Middle frontal gyrus (tissue), 1 donor: Measurements from ENCODE around the gene CD93.

Source experiments
- DNase-seq: peaks from one replicate; pipeline ENCODE4 v3.0.0-alpha.2; 2015; ENCODE audit warnings: low spot score; ENCODE audit errors: extremely low spot score

The CD93 gene

DNA sequence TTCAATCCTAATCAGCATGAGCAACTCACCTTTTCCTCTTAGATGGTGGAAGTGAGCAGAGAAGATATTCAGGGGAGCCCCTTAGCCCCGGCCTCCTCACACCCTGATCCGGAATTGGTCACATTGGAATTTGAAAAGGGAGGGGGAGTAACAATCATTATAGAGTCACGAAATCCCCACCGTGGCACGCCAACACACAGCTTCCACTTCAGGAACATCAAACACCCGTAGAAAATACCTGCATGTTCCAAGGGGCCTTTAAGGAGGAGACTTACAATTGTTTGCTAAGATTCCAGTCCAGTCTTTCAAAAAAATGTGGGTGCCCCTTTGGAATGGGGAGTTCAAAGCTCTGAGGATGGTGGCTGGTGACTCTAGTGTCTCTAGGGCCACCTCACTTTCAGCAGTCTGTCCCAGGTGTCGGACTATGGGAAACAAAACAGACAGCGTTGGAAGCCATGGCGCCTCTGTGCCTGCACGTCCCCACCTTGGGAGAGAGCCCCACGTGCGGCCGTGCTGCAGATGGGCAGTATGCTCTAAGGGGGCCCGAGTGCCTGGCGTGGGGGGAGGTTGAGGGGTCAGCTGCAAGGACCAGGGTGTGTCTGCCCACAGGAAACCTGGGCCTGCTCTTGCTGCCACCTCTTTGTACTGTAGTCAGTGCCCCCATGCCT lies 2.4 kb downstream of the CD93 start:
- no peak for DNase-seq

DNA sequence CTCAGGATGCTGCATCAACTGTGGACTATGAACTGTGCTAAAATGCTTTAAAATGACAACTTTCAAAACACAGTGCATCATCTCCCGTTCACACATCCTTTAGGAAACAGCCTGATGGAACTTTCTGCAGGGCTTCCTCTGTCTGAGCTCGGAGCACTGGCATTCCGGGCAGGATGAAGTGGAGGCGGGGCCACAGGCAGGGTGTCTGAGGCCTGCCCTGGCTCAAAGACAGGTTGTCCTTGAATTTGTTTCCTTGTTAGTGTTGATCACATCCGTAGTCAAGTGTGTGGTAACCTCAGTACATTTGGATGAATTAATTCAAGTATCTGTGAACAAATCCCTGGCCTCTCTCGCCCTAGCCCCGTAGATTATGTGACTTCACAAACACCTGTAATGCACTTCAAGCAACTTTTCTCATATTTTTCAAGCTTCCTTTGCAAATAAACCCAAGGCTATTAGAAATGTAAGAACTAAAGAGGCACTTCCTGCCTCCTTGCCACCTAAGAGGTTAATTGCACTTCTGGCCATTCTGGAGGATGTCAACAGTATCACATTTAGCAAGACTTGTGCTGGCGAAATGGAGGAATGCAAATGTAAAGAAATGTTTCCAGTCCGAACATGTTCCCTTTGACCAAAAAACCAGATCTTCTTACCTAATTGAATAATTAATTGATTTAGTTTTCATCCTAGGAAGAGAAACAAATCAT lies 3.1 kb downstream of the CD93 start:
- no peak for DNase-seq

DNA sequence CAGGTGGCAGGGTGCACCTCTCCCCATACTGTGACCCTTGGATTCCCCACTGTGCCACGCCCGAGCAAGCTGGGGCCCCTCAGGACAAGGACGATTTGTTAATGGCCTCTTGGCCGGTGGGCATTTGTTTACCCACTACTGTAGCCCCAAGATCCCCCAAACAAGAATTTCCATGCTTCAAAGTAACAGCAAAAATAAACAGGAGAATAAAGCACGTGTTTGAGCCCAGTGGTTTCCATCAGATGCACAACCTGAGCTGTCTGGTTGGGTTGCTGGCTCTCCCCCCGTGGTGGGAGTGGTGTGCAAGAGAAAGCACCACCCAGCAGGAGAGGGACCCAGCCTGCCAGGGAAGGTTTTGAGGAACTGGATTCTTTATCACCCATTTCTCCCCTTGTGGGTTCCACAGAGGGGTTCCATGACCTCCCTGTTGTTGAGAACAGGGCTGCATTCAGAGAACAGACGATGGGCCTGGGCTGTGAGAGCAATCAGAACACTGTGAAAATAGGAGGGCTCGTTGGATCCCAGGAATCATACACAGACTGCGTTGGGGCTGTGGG lies 4.8 kb downstream of the CD93 start:
- no peak for DNase-seq

DNA sequence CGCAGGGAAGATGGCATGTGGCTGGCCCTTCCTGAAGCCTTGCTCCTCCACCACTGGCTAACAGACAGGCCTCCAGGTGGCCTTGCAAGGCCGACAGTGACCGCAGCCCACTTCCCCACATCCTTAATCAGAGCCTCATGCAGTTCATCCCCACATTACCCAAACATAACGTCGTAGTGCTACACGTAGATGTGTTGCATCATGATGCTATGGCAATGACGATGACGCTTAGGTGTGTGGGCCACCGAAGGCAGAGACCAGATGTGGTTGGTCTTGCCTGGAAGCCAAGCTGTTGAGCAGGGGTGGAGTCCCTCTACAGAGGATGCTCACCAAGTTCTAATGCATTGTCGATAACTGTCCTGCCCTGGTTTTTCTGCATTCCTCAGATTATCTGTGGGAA lies 5.6 kb downstream of the CD93 start:
- DNase-seq, result no peak

DNA sequence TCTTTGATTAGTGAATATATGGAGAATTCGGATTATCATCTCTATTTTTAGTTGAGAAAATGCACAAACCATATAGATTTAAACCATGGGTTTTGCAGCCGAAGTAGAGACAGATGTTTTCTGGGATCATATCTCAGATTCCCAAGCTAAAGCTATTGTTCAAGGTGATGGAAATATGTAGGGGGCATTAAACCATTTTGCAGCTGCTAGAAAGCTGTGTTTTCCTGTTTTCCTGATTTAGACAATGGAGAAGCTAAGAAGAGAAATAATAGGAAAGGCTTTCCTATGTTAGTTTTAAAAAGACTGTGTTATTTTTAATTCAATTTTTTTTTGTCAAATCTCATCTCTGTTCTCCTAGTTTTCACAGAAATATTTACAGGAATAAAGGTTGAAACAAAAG lies 6.2 kb downstream of the CD93 start:
- DNase-seq, result no peak

DNA sequence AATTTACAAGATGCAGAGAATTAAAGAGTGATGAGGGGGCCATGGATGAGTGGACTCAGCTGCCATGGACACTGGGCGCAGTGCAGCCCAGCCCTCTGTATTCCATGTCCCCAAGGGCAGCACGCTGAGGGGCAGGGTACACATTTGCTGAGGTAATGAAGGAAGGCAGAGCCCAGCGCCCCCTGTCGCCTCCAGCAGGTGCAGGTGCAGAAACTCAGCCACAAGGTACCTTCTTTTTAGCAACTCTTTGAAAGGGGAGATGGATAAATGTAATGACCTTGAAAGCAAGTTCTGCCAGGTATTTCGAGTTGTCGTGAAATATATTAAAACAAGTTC lies 7.1 kb downstream of the CD93 start:
- no peak for DNase-seq

DNA sequence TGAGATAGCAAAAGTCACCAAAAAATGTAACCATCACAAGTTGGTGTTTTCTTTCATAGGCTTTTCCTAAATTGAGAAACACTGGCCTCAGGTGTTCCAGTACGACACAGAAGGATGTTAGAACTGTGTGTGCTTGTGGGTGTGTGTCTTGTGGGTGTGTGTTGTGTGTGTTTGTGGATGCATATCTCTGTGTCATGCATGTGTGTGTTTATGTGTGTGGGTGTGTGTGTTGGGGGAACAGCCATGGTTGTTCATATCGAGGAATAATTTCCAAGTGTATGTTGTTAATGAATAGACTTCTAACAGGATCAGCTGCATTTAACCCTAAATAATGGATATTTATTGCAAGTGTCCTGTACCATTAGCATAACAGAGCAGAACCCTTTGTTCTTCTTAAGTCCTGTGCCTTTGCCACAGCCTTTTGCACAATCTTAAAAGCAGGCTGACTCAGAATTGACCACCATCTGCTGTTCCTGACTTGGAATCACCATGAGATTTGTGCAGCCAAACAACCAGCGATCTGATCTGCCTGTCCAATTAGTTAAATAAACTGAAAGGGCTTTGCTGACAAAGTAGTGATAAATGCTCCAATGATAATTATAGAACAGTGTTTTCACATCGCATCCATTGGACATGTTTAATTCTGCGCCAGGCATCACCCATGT lies 7.6 kb downstream of the CD93 start:
- DNase-seq, result no peak

DNA sequence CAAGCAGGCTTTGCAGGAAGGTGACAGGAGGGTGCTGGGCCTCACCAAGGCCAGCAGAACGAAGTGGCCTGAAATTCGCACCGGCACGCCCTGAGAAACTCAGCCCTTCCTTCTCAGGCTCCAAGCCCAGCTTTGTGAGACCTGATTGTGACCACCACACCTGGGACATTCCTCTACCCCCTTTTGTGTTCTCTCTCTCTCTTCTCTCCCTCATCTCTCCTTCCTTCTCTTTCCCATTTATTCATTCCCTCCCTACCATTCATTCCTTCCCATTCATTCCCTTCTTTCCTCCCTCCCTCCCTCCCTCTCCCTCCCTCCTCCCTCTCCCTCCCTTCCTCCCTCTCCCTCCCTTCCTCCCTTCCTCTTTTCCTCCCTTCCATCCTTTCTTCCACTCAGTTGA lies 8.8 kb downstream of the CD93 start:
- DNase-seq, result no peak

DNA sequence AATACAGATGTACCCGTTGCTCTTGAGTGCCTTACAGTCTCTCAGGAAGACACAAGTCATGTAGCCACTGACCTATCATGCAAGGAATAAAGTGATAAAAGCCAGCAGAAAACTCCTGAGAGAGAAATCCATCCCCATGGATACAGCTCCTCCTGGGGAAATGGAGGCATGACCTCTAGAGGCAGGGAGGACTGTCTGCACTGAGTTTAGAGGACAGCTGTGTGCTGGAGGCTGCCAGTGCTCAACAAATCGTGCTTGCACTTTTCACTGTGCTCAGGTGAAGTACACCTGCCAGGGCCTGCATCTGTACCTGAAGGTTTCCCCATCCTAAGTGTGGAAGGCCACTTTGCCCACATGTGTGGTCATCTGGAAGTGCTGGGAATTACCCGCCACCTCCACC lies 12.1 kb downstream of the CD93 start:
- DNase-seq, result no peak

DNA sequence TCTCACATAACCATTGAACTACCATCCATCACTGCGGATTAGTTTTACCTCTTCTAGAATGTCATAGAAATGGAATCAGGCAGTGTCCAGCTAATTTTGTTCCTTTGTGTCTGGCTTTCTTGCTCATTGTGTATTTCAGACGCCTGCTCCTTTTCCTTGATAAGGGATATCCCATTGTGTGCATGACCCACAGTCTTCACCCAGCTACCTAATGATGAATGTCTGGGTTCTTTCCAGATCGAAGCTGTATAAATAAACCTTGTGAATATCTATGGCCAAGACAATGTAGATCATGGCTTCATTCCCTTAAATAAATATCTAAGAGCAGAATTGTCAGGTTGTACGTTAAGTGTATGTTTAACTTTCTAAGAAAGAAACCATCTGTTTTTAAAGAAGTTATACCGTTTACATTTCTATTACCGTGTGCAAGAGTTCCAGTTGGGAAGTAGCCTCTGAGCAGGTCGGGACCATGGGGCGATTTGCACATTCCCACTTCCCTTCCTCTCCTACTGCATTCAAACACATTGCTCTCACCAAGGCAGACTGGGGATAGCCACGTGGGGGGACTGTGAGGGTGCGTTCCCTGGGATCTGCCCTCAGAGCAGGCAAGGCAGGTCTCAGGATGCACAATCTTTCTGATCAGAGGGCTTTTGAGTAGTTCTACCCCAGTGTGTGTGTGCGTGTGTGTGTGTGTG lies 13.1 kb downstream of the CD93 start:
- DNase-seq, result no peak

DNA sequence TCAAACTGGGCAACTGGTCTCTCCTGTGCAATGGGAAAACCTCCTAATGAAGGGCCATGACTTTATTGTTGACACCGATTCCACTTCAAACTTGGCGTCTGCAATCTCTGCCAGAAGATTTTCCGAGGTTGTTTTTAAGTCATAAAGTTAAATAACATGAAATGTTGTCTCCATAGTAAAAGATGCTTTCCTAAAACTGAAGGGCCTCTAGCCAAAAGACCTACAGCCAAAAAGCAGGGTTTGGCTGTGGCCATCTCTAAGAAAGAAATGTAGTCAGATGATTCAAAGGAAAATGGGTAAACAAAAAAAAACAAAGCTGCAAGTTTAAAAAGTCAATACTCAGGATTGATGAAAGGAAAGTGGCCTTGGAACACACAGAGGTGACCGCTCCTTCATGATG lies 14.1 kb downstream of the CD93 start:
- no peak for DNase-seq

DNA sequence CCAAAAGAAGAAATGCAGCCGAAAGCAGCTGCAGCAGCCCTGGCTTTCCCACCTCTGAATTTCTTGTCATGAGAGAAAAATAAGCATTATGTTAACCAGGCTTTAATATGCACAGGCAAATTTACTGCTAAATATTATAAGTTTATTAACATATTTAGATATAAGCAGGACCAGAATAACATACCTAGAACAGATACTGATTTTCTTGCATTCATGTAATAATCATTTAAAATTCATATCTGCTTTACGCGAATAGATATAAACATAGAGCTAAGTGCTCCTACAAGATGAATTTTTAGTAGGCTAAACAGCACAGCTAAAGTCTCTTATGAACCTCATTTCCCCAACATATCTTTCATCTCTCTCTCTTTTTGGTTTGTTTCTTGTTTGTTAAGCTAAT lies 14.7 kb downstream of the CD93 start:
- DNase-seq, result no peak

DNA sequence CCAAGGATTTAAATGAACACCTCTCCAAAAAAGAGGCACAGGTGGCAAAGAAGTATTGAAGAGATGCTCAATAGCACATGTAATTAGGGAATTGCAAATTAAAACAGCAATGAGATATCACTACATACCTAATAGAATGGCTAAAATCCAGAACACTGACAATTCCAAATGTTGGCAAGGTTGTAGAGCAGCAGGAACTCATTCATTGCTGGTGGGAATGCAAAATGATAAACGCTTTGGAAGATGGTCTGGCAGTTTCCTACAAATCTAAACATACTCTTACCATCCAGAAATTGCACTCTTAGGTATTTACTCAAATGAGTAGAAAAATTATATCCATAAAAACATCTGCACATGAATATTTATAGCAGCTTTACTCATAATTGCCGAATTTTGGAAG lies 17.0 kb downstream of the CD93 start:
- no peak for DNase-seq

DNA sequence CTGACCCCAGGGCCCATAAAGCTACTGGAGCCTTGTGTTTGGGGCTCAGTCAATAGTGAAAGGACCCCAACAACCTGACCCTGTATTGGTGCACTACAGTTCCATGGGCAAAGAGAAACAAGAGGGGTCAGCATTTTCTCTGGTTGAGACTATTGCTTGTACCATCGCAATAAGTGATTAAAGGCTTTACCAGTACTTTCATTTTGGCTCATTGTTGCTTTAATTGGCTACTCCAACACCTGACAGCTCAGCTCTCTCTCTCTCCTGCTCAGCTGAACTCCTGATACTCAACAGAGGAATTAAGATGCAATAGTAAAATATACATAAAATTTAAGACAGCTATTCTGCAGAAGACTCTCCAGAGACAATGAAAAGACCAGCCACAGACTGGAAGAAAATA lies 17.8 kb downstream of the CD93 start:
- DNase-seq, result no peak

DNA sequence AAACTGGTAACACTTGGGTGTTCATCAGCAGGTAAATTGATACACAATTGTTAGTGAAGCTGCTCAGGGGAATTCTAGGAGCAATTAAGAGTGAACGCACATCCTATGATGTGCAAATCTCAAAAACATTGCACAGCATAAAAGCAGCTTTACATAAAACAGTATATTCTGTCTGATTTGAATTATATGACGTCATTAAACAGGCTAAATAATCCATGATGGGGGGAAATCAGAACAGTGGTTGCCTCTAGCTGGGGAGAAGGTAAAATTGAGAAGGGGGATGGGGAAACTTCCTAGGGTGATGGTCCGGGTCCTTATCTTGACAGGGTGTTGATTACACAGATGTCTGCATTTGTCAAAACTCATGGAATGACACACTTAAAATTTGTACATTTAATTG lies 19.4 kb downstream of the CD93 start:
- no peak for DNase-seq

DNA sequence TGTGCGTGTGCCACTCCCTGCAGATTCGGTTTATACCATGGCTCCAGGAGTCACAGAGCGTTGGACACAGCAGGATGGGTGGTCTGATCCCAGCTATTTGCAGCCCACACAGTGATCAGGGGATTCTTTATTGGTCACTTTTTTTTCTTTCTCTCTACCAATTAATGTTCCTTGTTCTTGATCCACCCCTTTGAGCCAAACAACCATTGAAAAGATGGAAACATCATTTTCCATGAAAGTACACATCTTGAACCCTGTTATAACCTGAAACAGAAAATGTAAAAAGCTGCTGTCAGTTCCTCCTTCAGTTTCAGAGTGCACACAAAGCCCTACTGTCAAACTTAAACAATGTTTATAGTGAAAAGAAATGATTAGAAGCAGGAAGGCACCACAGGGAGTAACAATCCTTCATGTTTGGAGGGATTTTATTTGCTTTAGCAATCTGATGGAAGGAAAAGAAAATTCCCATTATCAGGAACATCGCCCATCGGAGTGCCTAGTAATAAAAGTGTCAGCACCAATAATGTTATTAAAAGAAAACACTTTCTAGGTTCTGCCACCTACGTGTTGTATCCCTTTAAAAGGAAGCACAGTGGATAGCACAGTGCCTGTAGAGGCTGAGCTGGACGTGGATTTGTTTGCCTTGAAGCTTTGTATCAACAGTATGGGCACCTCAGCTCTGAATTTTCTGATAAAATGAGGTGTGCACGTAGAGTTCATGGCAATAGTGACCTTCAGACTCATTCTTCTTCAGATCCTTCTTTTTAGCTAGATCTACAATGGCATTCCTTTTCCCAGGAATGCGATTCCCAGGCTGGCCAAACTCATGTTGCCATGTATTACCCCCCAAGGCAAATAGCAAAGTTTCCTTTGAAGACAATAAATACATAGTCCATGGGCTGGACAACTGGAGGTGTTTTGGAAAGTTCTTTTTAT lies 20.6 kb downstream of the CD93 start:
- DNase-seq, result no peak

DNA sequence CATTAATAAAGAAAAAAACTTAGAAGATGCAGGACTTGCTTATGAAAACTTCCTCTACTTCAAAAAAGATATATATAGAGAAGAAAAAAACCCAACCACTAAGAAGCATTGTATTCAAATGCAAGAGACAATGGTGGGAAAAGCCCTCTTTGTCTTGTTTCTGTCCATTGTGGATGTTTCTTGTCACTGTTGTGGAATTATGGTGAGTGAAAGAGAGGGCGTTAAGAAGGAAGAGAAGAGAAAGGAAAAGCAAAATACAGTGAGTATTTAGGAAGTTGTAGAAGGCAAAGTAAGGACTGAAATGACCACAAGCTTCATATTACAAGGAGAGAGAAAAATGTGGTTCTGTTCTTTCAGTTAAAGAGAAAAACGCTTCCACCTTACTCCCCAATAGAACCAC lies 22.5 kb downstream of the CD93 start:
- no peak for DNase-seq

DNA sequence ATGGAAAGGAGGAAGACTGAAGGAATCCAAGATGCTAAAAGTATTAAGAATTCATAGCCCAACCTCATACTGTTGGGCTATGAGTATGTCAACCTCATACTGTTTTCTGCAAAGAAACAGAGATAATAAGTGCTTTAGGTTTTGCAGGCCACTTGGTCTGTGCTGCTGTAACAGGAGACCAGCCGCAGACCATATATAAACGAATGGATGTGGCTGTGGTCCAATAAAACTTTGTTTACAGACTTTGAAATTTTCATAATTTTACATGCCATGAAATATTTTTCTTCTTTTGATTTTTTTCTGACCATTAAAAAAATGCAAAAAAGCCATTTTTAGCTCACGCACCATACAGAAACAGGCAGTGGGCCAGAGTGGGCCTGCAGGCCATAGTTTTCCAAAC lies 23.0 kb downstream of the CD93 start:
- DNase-seq, result no peak

DNA sequence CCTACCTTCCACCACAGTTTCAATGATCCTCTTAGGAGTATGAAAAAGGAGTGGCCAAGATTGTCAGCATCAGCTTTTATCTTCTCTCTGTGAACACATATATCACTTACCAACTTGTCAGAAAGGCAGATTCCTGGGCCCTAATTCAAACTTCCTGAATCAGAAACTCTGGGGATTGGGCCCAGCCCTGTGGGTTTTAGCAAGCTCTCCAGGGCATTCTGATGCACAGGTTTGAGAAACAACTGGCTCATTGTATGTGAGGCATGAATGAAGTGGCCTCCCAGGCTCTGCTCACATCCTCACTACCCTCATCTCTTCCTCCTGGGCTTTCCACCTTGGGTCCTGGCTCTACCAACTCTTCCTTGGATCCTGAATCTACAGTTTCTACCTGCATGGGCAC lies 23.5 kb downstream of the CD93 start:
- DNase-seq, result no peak

DNA sequence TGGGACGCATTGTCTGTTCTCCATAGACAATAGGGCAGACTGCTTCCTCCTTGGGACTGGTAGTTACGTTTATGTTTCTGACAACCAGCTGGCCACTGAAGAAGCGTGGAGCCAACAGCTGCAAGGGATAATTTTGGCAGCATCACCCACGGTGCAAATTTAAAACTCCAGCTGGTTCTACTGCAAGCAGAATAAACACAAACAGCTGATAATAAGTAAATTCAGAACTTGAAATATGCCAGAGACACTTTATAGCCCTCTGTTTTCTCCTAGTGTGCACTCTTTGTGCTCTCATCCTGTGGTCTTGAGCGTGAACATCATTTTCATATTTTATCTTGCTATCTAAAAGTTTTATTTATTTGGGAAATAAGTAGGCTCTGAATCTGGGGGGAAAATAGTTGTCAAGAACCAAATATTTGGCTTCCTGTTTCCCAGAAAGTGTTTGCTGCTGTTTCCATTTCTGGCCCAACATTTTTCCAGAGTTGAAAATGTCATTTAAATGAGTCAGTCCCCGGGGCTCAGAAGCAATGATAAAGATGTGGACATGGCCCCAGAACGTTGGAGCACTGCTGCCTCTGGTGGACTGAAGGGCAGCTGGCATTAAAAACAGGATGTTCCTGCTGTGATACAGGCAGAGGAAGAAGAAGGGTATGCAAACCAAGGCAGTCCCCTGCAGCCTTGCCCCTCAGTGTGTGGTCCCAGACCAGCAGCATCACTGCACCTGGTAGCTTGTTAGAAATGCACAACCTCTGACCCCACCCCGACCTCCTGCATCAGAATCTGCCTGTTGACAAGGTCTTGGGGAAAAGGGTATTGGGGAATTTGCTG lies 24.2 kb downstream of the CD93 start:
- DNase-seq, result no peak
